Stimulated activated CD8-positive, alpha-beta memory T cell treated with anti-CD3 and anti-CD28 coated beads, Interleukin-15, amount 100 ng/mL, for 1 hour (primary cell): ENCODE data around the gene DNAH5.
"Not testable (repeated sequence)": the region's sequence is repeated elsewhere in the genome, so short reads cannot be mapped to it uniquely, and the experiment has no call there.

Experiments used
- DNase-seq: peaks from one replicate; pipeline ENCODE4 v3.0.0-alpha.2; 2020; ENCODE audit warnings: low read depth

Gene DNAH5

DNA sequence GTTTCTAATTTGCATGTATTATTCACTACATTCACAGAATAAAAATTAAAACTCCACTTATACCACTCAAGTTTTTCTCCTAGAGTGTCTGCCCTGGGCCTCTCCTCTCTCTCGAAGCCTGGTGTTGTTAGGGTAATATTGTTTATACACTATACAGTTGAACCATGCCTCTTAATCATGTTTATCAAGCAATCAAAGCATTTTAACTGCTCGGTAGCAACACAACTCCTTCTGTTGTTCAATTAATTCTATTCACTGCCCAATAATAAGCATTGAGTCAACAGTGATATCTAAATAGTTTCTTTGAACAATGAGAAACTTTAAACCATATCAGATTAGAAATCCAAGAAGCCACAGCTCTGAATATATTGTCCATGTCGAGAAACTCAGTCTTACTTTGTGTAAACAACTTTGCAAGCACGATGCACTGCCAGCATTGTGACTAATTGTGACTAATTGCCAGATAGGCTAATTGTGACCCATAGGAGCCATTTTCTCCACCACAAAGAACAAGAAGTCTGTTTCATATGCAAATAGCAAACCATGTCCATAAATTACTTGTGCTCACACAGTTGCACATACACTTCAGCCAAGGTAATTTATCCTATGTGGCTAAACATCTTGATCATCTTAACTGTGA lies at the start of gene DNAH5:
Gene DNAH5, minus strand, starts transcription at position 129 of the 640 bp plus-strand sequence. CDS start 250 bp downstream, outside the sequence.
- DNase-seq = no peak

- DNase-seq = no peak
Measured at GRCh38 chr5:13993926-13994325, 49.4 kb upstream of the DNAH5 start.

- no peak for DNase-seq
Measured at GRCh38 chr5:13992795-13993194, 48.3 kb upstream of the DNAH5 start.

- no peak for DNase-seq
Measured at GRCh38 chr5:13991365-13991764, 46.9 kb upstream of the DNAH5 start.

DNA sequence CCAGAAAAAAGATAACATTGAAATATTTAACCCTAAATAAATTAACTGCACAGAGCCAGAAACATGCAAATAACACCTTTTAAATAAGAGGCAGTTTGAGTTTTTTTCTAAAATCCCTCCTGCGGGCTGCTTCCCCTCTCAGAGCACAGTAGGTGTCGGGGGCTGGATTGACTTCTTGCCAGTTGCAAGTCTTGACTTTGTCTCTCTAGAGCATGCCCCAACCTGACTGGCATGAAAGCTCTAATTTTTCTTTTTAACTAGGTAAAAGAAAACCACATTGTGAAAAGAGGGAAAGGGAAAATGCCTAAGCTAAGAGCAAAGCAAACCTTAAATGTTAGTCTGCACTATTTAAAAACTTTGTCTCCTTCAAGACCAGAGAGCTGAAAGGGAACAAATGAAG lies 46.4 kb upstream of the DNAH5 start:
- no peak for DNase-seq

GRCh38 chr5:13989832-13990231 lies 45.3 kb upstream of the DNAH5 start:
- no peak for DNase-seq

- DNase-seq = no peak
Measured at GRCh38 chr5:13987843-13988464, 43.5 kb upstream of the DNAH5 start.

DNA sequence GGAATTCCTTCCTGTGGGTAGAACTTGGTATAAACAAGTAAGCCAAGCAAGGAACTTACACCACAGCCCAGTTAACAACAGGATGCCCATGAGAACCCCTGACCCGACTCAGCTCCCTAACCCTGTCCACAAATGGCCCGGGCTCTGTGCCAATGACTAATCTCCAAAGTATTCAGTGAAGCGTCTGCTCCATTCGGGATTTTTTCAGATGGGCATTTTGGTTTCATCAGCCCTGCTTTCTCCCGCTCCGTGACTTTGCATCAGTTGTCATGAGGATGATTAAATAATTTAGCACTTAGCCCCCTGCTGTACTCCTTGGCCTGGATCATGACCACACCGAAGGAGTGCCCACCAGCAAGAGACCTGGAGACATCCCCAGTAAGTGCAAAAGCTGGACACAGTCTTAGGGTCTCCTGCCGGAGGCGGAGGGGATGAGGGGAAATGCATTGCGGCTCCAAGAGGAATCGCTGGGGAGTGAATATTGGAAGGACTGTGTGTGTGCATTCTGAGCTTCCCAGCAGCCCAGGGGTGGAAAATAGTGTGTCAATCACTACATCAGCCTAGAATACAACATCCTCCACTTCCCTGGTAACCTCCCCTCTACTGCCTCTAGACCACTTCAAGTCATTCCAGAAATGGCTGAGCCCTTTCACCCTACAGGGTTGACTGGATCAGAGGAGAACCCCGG lies 41.4 kb upstream of the DNAH5 start:
- no peak for DNase-seq

- not testable (repeated sequence) for DNase-seq
Measured at GRCh38 chr5:13984888-13985287, 40.4 kb upstream of the DNAH5 start.

GRCh38 chr5:13976867-13977830 lies 32.7 kb upstream of the DNAH5 start:
- DNase-seq = no peak

DNA sequence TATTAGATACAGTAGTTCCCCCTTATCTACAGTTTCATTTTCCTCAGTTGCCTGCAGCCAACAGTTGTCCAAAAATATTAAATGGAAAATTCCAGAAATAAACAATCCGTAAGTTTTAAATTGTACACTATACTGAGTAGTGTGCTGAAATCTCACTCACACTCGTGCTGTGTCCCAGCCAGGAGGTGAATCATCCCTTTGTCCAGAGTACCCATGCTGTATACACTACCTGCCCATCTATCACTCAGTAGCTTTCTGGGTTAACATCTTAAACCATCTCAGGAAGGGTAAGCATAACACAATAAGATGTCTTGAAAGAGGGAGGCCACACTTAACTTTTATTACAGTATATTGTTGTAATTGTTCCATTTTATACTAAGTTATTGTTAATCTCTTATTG lies 31.7 kb upstream of the DNAH5 start:
- no peak for DNase-seq

DNA sequence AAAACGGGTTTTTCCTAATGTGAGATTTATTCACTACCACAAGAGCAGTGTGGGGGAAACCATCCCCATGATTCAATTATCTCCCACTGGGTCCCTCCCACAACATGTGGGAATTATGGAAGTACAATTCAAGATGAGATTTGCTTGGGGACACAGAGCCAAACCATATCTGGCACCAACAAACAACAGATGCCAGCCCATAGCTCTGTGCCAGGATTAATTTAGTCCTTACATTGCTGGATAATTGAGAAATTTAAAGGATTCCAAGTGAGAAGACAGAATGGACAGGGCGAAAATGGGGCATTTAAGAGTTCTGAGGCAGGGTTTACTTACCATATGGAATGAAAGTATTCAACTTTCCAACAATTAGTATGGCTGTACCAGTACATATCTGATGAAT lies 30.8 kb upstream of the DNAH5 start:
- DNase-seq = no peak

DNA sequence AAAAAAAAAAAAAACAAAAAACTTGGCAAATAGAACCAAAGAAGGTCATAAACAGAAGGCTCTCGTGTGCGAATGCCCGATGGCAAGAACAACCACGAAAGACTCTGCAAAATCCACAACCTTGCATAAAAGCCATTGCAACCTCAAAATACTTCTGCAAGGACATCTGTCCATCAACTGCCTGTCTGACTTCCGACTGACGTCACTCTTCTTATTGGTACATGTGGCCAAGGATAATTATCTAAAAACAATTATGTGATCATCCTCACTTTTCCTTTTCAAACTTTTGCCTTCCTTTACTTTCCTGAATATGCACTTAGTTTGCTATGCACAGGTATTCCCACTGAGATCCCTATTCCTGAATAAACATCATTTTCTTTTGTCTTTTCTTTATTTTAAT lies 29.2 kb upstream of the DNAH5 start:
- no peak for DNase-seq

DNA sequence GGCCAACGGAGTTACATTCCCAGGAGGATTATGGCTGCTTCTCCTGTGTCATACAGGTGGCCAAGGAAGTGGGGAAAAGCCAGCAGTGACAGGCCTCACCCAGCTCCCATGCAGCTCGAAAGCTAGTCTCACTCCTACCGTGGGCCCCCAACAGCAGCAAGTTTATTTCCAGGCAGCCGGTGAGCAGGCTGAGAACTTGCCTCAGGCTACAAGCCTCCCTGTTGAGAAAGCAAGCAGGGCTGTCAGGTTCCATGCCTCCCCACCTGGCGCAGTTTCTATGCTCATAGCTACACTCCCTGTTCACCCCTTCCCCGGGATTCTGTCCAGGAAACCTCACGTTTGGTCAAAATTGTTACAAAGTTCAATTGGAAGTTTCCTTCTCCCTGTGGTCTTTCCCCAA lies 27.5 kb upstream of the DNAH5 start:
- no peak for DNase-seq

DNA sequence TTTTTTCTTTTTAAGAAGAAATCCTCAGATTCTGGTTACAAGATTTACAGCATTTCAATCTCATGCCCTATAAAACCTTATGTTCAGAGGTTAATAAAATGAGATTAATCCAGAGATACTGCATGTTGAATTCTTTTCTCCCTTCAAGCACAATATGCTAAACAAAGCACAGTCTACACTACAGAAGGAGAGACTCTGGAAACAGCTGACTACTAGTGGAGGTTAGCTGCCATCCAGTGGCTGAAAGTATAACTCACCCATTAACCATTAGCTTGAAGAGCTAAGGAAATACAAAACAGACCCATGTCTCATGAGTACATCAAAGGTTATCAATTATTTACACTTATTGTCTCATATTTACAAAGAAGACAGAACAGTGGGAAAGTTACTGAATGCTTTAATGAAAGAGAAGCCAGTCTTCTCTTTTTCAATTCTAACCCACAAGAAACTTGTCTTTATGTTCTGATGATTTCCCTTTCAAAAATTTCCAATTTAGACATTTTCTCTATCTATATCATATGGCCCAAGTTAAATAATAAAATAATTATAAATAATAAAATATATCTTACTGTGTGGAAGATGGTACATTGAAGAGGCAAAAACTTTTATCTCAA lies 12.7 kb upstream of the DNAH5 start:
- no peak for DNase-seq

DNA sequence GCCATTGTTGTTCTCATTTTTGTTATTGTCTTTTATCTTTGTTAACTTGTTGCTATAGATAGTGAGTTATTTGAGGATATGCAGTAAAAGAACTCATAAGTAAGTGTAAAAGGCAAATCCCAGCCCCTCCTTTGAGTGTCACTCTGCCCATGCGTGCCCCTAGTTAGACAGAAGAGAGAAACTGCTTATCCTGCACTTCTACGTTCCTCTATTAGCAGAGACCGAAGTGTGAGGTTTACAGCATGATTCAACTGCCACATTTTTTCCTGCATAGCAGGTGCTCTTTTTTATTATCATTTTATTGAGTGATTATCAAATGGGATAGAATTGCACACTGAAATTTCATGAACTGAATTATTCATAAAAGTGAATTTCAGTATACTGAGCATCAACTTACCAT lies 12.0 kb upstream of the DNAH5 start:
- DNase-seq = no peak

DNA sequence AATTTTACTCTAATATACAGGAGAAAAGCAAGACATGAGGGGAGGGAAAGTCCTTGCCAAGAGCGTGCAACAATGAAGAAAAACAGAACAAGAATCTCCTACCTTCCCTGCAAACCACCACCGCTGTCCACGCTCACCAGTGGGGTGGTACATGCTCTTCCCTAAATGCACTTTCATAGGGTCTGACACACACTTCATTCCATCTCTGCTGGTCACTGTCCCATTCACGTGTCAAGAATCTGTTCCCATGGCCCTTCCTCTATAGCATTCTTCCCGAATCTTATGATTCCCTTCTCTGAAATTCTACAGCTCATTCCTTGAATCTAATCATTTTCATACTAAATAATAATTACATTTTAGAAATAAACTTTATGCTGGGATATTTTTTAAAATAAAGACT lies 11.4 kb upstream of the DNAH5 start:
- no peak for DNase-seq

DNA sequence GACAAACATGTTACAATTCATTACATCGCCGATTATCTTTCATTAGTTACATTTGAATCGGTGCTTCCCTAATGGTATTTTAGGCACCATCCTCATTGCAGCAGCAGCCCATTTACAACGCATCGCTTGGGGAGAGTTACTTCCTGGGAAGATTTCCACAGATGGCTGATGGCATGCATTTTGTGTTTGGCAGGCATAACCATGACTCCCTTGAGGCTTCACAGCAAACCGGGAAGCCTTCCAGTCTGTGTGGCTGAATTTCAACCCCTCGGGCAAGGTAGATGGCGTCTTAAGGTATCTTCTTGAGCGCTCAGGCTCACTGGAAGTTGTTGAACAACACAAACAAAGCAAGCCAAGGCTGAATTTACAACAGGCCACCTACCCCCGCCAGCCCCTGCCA lies 1.6 kb upstream of the DNAH5 start:
- DNase-seq = no peak

DNA sequence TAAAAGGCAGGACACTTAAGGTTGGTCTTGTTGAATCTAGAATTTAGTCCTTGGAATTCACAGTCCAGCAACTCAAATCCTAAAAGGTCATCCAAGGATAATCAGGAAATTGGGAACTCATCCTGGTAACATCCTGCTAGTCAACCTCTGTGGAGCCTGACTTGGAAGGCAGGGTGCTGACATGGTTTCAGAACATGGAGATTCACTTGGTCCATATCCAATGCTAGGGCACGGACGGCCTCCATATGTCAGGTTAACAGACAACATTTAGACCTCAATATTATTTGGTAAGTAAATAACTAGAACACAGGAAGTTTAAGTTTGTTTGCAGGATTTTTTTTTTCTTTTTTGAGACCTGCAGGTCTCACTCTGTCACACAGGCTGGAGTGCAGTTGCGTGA lies 783 bp upstream of the DNAH5 start:
- DNase-seq = no peak

GRCh38 chr5:13943676-13944075 lies 812 bp downstream of the DNAH5 start:
- no peak for DNase-seq

- DNase-seq = no peak
Measured at GRCh38 chr5:13941468-13941867, 3.0 kb downstream of the DNAH5 start.

GRCh38 chr5:13939638-13940037 lies 4.8 kb downstream of the DNAH5 start:
- no peak for DNase-seq
